ENCODE results near the gene CCL11.

CCL11 gene

DNA sequence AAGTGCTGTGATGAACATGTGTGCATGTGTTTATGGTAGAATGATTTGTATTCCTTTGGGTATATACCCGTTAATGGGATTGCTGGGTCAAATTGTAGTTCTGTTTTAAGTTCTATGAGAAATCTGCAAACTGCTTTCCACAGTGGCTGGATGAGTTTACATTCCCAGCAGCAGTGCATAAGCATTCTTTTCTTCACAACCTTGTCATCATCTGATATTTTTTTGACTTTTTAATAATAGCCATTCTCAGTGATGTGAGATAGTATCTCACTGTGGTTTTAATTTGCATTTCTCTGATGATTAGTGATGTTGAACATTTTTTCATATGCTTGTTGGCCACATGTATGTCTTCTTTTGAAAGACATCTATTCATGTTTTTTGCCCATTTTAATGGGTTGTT is 52.2 kb downstream of the CCL11 start:
- H3K4me3 ChIP-seq (ENCODE audit: control insufficient read depth, low read depth, low read length), result no peak overlapping the region
- DNase-seq (ENCODE audit: low read depth), result no peak
- no peak for TF ChIP-seq CTCF (conservative IDR thresholded peaks at IDR 0.05; ENCODE audit: control insufficient read depth, insufficient read depth, low read depth, low read length)
